ENCODE results near the gene LECT2.

The LECT2 gene

DNA sequence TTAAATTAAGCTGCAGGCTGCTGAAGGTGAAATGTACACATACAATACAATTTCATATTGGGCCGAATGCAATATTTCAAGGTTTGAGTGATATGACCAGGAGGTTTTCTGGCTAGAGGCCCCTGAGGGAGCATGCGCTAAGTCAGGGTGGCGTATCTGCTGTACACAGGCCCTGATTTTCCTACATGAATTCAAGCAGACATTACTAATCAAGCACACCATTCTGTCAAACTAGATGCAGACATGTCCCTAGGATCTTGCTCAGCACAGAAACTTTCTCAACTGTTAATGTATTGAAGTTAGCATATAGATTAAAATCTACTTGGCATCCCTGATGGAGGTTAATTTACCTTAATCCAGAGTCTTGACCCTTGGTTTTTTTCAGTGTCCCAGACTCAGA, 10.7 kb upstream of the LECT2 start:
- no peak overlapping the region for H3K4me3 ChIP-seq (replicated peaks; ENCODE audit: low read depth, low read length)
- TF ChIP-seq, protein P1, sequence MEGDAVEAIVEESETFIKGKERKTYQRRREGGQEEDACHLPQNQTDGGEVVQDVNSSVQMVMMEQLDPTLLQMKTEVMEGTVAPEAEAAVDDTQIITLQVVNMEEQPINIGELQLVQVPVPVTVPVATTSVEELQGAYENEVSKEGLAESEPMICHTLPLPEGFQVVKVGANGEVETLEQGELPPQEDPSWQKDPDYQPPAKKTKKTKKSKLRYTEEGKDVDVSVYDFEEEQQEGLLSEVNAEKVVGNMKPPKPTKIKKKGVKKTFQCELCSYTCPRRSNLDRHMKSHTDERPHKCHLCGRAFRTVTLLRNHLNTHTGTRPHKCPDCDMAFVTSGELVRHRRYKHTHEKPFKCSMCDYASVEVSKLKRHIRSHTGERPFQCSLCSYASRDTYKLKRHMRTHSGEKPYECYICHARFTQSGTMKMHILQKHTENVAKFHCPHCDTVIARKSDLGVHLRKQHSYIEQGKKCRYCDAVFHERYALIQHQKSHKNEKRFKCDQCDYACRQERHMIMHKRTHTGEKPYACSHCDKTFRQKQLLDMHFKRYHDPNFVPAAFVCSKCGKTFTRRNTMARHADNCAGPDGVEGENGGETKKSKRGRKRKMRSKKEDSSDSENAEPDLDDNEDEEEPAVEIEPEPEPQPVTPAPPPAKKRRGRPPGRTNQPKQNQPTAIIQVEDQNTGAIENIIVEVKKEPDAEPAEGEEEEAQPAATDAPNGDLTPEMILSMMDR (IDR thresholded peaks at IDR 0.05; ENCODE audit: low read depth, low read length, missing control alignments) = no peak

DNA sequence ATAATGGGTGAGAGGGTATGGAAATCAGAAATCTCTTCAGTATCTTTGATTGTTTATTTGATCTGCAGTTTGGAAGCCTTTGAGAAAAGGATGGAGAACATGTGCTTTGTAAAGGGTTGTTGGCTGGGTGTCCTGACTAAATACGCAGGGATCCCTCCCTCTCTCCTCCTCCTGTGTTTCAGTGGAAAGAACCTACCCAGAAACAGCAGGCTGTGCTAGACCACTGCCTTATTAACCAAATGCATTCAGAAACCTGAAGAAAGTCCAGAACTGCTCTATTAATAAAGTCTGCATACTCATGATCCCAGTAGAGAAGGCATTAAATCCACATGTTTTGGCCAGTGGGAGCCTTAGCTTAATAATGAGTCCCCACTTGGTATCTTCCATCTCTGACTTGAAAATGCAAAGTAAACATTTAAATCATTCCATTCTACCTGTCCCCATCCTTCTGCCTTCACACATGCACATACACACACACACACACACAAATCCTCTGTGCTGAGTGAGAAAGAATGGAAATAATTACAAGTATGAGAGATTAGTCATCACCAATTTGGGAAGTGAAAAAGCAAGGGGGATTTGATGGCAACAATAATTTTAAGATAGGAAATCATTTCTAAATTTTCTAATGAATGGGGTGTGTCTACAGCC, 10.0 kb upstream of the LECT2 start:
- no peak overlapping the region for H3K4me3 ChIP-seq (replicated peaks; ENCODE audit: low read depth, low read length)
- TF ChIP-seq, protein P1 (IDR thresholded peaks at IDR 0.05; ENCODE audit: low read depth, low read length, missing control alignments) = peak; percentile 14
- peak; percentile 42 for DNase-seq (ENCODE audit: extremely low read depth, low read depth)

More for the DNA sequence above, 10.7 kb upstream of the LECT2 start:
- no peak for DNase-seq (ENCODE audit: extremely low read depth, low read depth)

DNA sequence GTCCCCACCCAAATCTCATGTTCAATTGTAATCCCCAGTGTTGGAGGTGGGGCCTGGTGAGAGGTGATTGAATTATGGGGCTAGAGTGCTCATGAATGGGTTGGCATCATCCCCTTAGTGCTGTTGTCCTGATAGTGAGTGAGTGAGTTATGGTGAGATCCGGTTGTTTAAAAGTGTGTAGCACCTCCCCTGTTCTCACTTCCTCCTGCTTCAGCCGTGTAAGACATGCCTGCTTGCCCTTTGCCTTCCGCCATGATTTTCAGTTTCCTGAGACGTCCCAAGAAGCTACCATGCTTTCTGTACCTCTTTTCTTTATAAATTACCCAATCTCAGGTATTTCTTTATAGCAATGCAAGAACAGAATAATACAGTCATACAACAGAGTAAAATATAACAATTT, 742 bp upstream of the LECT2 start:
- H3K4me3 ChIP-seq (replicated peaks; ENCODE audit: low read depth, low read length) = no peak overlapping the region
- TF ChIP-seq, protein P1 (IDR thresholded peaks at IDR 0.05; ENCODE audit: low read depth, low read length, missing control alignments) = no peak

GRCh38 chr5:135953850-135954249, 933 bp downstream of the LECT2 start:
- DNase-seq (ENCODE audit: extremely low read depth, low read depth) = no peak
- TF ChIP-seq, protein P1 (IDR thresholded peaks at IDR 0.05; ENCODE audit: low read depth, low read length, missing control alignments) = no peak
- H3K4me3 ChIP-seq (replicated peaks; ENCODE audit: low read depth, low read length) = no peak overlapping the region

More for the DNA sequence above, 742 bp upstream of the LECT2 start:
- DNase-seq (ENCODE audit: extremely low read depth, low read depth) = no peak

GRCh38 chr5:135952683-135953082, 2.1 kb downstream of the LECT2 start:
- no peak for DNase-seq (ENCODE audit: extremely low read depth, low read depth)
- TF ChIP-seq, protein P1 (IDR thresholded peaks at IDR 0.05; ENCODE audit: low read depth, low read length, missing control alignments) = no peak
- no peak overlapping the region for H3K4me3 ChIP-seq (replicated peaks; ENCODE audit: low read depth, low read length)

DNA sequence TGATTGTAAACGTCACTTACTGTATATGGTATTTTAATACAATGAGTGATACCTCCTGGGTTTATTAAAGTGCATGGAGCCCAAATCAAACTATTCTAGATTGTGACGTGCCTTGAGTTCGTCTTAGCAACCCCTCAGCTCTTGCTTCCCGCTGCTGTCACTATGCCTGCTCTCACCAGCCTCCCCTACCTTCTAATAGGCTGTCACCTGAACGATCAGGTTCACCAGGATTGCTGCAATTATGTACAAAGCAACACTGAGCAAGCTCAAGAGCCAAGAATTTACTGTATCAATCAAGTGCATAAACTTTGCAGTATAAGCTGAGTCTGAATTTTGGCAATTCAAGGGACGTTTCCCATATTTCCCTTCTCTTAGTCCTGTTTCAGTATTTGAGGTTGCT, 3.0 kb downstream of the LECT2 start:
- TF ChIP-seq, protein P1 (IDR thresholded peaks at IDR 0.05; ENCODE audit: low read depth, low read length, missing control alignments) = no peak
- no peak overlapping the region for H3K4me3 ChIP-seq (replicated peaks; ENCODE audit: low read depth, low read length)
- DNase-seq (ENCODE audit: extremely low read depth, low read depth) = no peak

DNA sequence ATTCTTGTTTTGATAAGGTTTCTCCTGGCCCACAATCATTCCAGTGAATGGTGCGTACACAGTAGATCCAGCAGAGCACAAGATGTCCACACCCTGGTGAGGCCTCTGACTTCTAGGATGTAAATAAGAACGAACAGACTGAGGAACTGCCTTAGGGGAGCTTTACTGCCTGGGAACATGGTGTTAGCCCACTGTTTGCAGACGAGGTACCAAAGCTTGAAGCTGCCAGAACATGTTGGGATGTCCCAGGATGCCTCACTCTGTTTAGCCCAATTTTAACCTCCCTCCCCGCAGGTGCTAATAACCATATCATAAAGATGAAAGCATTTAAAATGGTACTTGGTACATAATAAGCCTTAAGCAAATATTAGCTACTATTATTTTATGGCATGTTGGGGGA, 3.5 kb downstream of the LECT2 start:
- no peak overlapping the region for H3K4me3 ChIP-seq (replicated peaks; ENCODE audit: low read depth, low read length)
- DNase-seq (ENCODE audit: extremely low read depth, low read depth) = no peak
- TF ChIP-seq, protein P1 (IDR thresholded peaks at IDR 0.05; ENCODE audit: low read depth, low read length, missing control alignments) = no peak

All from HFF-Myc (cell line).